ENCODE data around the gene RSBN1L.

RSBN1L gene

DNA sequence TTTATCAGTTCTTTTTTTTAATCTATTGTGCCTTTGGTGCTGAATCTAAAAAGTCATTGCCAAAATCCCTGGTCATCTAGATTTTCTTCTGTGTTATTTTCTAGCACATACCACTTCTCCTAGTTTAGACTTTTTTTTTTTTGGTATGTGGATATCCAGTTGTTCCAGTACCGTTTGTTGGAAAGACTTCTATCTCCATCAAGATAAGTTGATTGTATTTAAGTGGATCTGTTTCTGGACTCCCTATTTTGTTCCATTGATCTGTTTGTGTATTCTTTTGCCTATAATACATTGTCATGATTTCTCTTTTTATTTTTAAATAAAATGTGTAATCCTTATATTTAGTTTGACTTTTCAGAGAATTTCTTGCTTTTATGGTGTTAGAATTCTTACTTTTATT is 35.5 kb downstream of the RSBN1L start:
- DNase-seq (ENCODE audit: low read depth): no peak

- DNase-seq (ENCODE audit: low read depth): no peak
These were observed 38.6 kb downstream of the RSBN1L start for GRCh38 chr7:77734659-77735421.

- no peak for DNase-seq (ENCODE audit: low read depth)
These were observed 39.2 kb downstream of the RSBN1L start for GRCh38 chr7:77735457-77735856.

GRCh38 chr7:77736991-77737390 is 40.7 kb downstream of the RSBN1L start:
- DNase-seq (ENCODE audit: low read depth): no peak

DNA sequence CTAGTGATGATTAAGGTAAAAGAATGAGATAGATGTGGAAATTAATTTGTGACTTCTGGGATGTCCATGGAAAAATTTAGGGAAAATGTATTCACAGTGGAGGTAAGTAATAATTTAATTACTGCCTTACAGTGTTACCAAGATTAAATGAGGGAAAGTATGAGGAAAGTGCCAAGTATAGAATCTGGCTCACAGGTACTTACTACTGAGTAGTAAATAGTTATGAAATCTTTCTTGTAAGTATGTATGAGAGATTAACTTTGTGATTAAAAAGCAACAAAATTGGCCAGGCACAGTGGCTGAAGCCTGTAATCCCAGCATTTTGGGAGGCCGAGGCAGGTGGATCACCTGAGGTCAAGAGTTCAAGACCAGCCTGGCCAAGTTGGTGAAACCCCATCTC is 42.1 kb downstream of the RSBN1L start:
- no peak for DNase-seq (ENCODE audit: low read depth)

DNA sequence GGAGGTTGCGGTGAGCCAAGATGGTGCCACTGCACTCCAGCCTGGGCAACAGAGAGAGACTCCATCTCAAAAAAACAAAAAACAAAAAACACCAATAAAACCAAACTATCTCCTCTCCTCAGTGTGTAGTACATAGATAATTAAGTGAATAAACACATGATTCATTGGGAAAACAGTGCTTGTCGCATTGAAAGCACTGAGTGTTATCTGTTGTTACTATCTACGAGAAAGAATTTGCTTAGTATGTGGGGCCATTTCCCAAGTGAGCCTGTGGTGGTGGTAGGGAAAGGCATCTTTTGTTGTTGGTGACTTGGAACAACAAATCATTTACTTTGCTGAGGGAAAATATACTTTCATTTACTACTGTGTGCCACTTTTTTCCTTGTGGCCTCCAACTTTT is 42.6 kb downstream of the RSBN1L start:
- no peak for DNase-seq (ENCODE audit: low read depth)

- DNase-seq (ENCODE audit: low read depth): no peak
These were observed 44.0 kb downstream of the RSBN1L start for GRCh38 chr7:77740257-77740656.

- no peak for DNase-seq (ENCODE audit: low read depth)
These were observed 47.3 kb downstream of the RSBN1L start for GRCh38 chr7:77743518-77743917.

DNA sequence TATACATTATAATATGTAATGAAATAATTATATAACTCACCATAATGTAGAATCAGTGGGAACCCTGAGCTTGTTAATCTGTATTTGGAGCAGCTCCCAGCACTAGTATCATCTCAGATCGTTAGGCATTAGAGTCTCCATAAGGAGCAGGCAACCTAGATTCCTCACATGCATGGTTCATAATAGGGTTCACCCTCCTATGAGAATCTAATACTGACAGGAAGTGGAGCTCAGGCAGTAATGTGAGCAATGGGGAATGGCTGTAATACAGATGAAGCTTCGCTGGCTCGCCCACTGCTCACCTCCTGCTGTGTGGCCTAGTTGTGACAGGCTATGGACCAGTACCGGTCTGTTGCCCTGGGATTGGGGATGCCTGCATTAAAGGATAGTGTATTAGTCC is 49.5 kb downstream of the RSBN1L start:
- DNase-seq (ENCODE audit: low read depth): no peak

GRCh38 chr7:77746164-77746823 is 50.0 kb downstream of the RSBN1L start:
- DNase-seq (ENCODE audit: low read depth): no peak

DNA sequence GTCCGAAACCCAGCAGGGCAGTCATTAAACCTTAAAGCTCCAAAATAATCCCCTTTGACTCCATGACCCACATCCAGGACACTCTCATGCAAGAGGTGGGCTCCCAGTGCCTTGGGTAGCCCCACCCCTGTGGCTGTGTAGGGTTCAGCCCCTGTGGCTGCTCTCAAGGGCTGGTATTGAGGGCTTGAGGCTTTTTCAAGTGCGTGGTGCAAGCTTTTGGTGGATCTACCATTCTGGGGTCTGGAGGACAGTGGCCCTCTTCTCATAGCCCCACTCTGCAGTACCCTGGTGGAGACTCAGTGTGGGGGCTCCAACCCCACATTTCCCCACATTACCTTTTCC is 50.5 kb downstream of the RSBN1L start:
- DNase-seq (ENCODE audit: low read depth): no peak

DNA sequence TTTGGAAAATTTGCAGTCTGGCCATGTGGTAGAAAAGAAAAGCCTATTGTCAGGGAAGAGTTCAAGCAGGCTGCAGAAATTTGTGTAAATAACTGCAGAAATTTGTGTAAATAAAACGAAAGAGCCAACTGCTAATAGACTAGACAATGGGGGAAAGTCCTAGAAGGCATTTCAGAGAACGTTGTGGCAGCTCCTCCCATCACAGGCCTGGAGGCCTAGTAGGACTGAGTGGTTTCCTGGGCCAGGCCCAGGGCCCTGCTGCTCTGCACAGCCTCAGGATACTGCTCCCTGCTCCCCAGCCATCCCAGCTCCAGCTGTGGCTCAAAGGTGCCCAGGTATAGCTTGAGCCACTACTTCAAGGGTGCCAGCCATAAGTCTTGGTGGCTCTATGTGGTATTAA is 50.9 kb downstream of the RSBN1L start:
- no peak for DNase-seq (ENCODE audit: low read depth)

- no peak for DNase-seq (ENCODE audit: low read depth)
These were observed 51.5 kb downstream of the RSBN1L start for GRCh38 chr7:77747718-77748117.

GRCh38 chr7:77752016-77752415 is 55.8 kb downstream of the RSBN1L start:
- DNase-seq (ENCODE audit: low read depth): no peak

- DNase-seq (ENCODE audit: low read depth): no peak
These were observed 56.9 kb downstream of the RSBN1L start for GRCh38 chr7:77753173-77753572.

DNA sequence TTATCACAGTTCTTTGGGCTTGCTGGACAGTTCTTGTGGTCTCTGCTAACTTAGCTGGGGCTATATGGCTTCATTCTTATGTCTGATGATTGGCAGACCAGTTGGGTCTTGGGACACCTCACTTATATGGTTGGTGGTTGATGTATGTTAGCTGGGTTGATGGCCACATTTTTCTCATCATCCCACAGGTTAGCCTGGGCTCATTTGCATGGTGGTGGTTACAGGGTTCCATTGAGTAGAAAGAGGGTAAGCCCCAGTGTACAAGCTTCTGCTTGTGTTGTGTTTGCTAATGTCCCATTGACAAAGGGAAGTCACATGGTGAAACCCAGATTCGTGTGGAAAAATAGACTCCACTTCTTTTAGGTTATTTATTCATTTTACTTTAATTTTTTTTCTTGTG is 61.3 kb downstream of the RSBN1L start:
- DNase-seq (ENCODE audit: low read depth): no peak

- DNase-seq (ENCODE audit: low read depth): peak; percentile 60
These were observed 63.1 kb downstream of the RSBN1L start for GRCh38 chr7:77759294-77759889.

GRCh38 chr7:77760809-77761453 is 64.7 kb downstream of the RSBN1L start:
- no peak for DNase-seq (ENCODE audit: low read depth)

GRCh38 chr7:77765481-77765880 is 69.2 kb downstream of the RSBN1L start:
- no peak for DNase-seq (ENCODE audit: low read depth)

- no peak for DNase-seq (ENCODE audit: low read depth)
These were observed 69.9 kb downstream of the RSBN1L start for GRCh38 chr7:77765906-77766800.

GRCh38 chr7:77766801-77767605 is 70.7 kb downstream of the RSBN1L start:
- DNase-seq (ENCODE audit: low read depth): no peak
